ENCODE measurements around the gene NPTXR. TPM values are rescaled to one million over a fixed set of nuclear protein-coding genes. Genes with fewer than 3 reads are reported as not detected.
A peak's percentile ranks its signal among the peaks of the same experiment; 100 is the strongest.

NPTXR gene
- total RNA-seq, 1 experiment from 2014 or later: 129 TPM

- Histone ChIP-seq H3K36me3 (ENCODE audit: insufficient read depth, low read length, poor library complexity, severe bottlenecking) (peaks cover 46% of the 10 kb centered on the region), H3K27me3 (replicated peaks; ENCODE audit: insufficient read depth, low read depth, low read length, poor library complexity) (no peaks in the 10 kb centered on the region), H3K4me3 (ENCODE audit: low read depth, low read length, poor library complexity, severe bottlenecking) (no peak overlapping the region), H3K27ac (ENCODE audit: low read depth, low read length, poor library complexity, severe bottlenecking) (no peak overlapping the region), H3K9me3 (ENCODE audit: low read depth, low read length, poor library complexity, severe bottlenecking) (no peaks in the 10 kb centered on the region), H3K4me1 (ENCODE audit: insufficient read depth, low read length, poor library complexity, severe bottlenecking) (no peaks in the 10 kb centered on the region)
- CTCF ChIA-PET: no interaction called here
- intact Hi-C loops (cut with micrococcal nuclease; ENCODE audit: unreplicated experiment): no loop called here
- TF ChIP-seq, protein P1, sequence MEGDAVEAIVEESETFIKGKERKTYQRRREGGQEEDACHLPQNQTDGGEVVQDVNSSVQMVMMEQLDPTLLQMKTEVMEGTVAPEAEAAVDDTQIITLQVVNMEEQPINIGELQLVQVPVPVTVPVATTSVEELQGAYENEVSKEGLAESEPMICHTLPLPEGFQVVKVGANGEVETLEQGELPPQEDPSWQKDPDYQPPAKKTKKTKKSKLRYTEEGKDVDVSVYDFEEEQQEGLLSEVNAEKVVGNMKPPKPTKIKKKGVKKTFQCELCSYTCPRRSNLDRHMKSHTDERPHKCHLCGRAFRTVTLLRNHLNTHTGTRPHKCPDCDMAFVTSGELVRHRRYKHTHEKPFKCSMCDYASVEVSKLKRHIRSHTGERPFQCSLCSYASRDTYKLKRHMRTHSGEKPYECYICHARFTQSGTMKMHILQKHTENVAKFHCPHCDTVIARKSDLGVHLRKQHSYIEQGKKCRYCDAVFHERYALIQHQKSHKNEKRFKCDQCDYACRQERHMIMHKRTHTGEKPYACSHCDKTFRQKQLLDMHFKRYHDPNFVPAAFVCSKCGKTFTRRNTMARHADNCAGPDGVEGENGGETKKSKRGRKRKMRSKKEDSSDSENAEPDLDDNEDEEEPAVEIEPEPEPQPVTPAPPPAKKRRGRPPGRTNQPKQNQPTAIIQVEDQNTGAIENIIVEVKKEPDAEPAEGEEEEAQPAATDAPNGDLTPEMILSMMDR (conservative IDR thresholded peaks at IDR 0.05; ENCODE audit: low read depth, low read length): no peak
- TF ChIP-seq EZH2 (IDR thresholded peaks at IDR 0.05; ENCODE audit: borderline replicate concordance, low read depth, low read length, poor library complexity, severe bottlenecking): no peak
- no peak for DNase-seq (ENCODE audit: low spot score)
- no TSS peak for BruUV-seq (replicated peaks)
- POLR2A ChIA-PET (ENCODE audit: low non-redundant PET): interaction anchor here (0.6 kb wide), 1 partner anchor 37 kb away, joined by 7 read pairs; no protein-coding TSS in a partner anchor
Measured at GRCh38 chr22:38826801-38827200, 17.0 kb downstream of the NPTXR start.

DNA sequence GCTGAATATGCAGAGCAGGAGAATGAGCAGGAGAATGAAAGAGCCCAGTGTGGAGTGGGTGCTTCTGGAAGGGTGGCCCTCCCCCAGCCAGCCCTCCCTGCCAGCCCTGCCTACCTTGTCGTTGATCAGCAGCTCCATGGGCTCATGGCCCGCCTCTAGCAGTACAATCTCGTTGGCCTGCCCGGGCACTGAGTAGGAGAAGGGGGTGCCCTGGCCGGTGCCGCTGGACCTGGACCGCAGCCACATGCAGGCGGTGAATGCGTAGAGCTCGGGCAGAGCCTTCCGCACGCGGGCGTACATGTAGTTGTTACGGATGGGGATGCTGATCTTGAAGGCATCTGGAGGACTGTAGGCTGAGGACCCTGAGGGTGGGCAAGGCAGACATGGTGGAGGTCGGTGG, 17.4 kb downstream of the NPTXR start:
- no peak for TF ChIP-seq EZH2 (IDR thresholded peaks at IDR 0.05; ENCODE audit: borderline replicate concordance, low read depth, low read length, poor library complexity, severe bottlenecking)
- TF ChIP-seq, protein P1 (conservative IDR thresholded peaks at IDR 0.05; ENCODE audit: low read depth, low read length): no peak
- intact Hi-C loops (cut with micrococcal nuclease; ENCODE audit: unreplicated experiment): no loop called here
- H3K36me3 ChIP-seq (ENCODE audit: insufficient read depth, low read length, poor library complexity, severe bottlenecking): peaks cover 42% of the 10 kb centered on the region
- H3K27me3 ChIP-seq (replicated peaks; ENCODE audit: insufficient read depth, low read depth, low read length, poor library complexity): no peaks in the 10 kb centered on the region
- no peaks in the 10 kb centered on the region for H3K9me3 ChIP-seq (ENCODE audit: low read depth, low read length, poor library complexity, severe bottlenecking)
- DNase-seq (ENCODE audit: low spot score): no peak
- H3K27ac ChIP-seq (ENCODE audit: low read depth, low read length, poor library complexity, severe bottlenecking): no peak overlapping the region
- CTCF ChIA-PET: no interaction called here
- H3K4me3 ChIP-seq (ENCODE audit: low read depth, low read length, poor library complexity, severe bottlenecking): no peak overlapping the region
- BruUV-seq (replicated peaks): no TSS peak
- no peaks in the 10 kb centered on the region for H3K4me1 ChIP-seq (ENCODE audit: insufficient read depth, low read length, poor library complexity, severe bottlenecking)
- POLR2A ChIA-PET (ENCODE audit: low non-redundant PET): interaction anchor here (0.6 kb wide), 1 partner anchor 37 kb away, joined by 7 read pairs; no protein-coding TSS in a partner anchor

GRCh38 chr22:38824585-38824984, 19.2 kb downstream of the NPTXR start:
- no peaks in the 10 kb centered on the region for H3K27me3 ChIP-seq (replicated peaks; ENCODE audit: insufficient read depth, low read depth, low read length, poor library complexity)
- no TSS peak for BruUV-seq (replicated peaks)
- H3K9me3 ChIP-seq (ENCODE audit: low read depth, low read length, poor library complexity, severe bottlenecking): no peaks in the 10 kb centered on the region
- CTCF ChIA-PET: no interaction called here
- no peak overlapping the region for H3K4me3 ChIP-seq (ENCODE audit: low read depth, low read length, poor library complexity, severe bottlenecking)
- peak; percentile 52 for DNase-seq (ENCODE audit: low spot score)
- intact Hi-C loops (cut with micrococcal nuclease; ENCODE audit: unreplicated experiment): no loop called here
- no peak overlapping the region for H3K27ac ChIP-seq (ENCODE audit: low read depth, low read length, poor library complexity, severe bottlenecking)
- POLR2A ChIA-PET (ENCODE audit: low non-redundant PET): no interaction called here
- TF ChIP-seq, protein P1 (conservative IDR thresholded peaks at IDR 0.05; ENCODE audit: low read depth, low read length): 0 out of 2 replicates have a peak, but pooled peaks have one; percentile 17
- TF ChIP-seq EZH2 (IDR thresholded peaks at IDR 0.05; ENCODE audit: borderline replicate concordance, low read depth, low read length, poor library complexity, severe bottlenecking): no peak
- peaks cover 42% of the 10 kb centered on the region for H3K36me3 ChIP-seq (ENCODE audit: insufficient read depth, low read length, poor library complexity, severe bottlenecking)
- H3K4me1 ChIP-seq (ENCODE audit: insufficient read depth, low read length, poor library complexity, severe bottlenecking): no peaks in the 10 kb centered on the region
